CD4-positive, CD25-positive, alpha-beta regulatory T cell (primary cell): ENCODE results near the gene CGREF1. TPM values are rescaled to one million over a fixed set of nuclear protein-coding genes. Genes with fewer than 3 reads are reported as not detected.

Experiments used
- ATAC-seq, 2 donors: fragments of 150-1000 bp; cut with Tn5 transposase; one replicate each; pipeline ENCODE4 v1.10.0; 2021; ENCODE audit warnings: low read depth in 2 of 2, moderate number of reproducible peaks in 2 of 2, moderate library complexity in 1 of 2
- DNase-seq, 3 donors: peaks; one replicate each; pipeline versions ENCODE4 v3.0.0 to v3.0.0-alpha.2; 2012 to 2022; ENCODE audit warnings: mixed read lengths in 1 of 3
- H3K27ac ChIP-seq: one replicate; pipeline ENCODE4 v1.7.0; 2013; ENCODE audit warnings: mild to moderate bottlenecking, low read length; ENCODE audit not compliant: insufficient read depth, poor library complexity, severe bottlenecking
- H3K27me3 ChIP-seq: one replicate; pipeline ENCODE4 v1.7.0; 2013; ENCODE audit warnings: low read length; ENCODE audit not compliant: control insufficient read depth, insufficient read depth
- H3K36me3 ChIP-seq: one replicate; pipeline ENCODE4 v1.7.0; 2013; ENCODE audit warnings: mild to moderate bottlenecking, low read length, moderate library complexity; ENCODE audit not compliant: control insufficient read depth, insufficient read depth
- H3K4me1 ChIP-seq: 2 replicates; pipeline ENCODE4 v1.7.0; 2013; ENCODE audit warnings: mild to moderate bottlenecking, low read length; ENCODE audit not compliant: insufficient read depth, control insufficient read depth, poor library complexity, severe bottlenecking
- H3K4me3 ChIP-seq: one replicate; pipeline ENCODE4 v1.7.0; 2013; ENCODE audit warnings: low read depth, mild to moderate bottlenecking, low read length, moderate library complexity
- H3K9me3 ChIP-seq, 2 experiments: 1 replicate in 1 of 2; 2 replicates in 1 of 2; pipeline ENCODE4 v1.7.0; 2013; ENCODE audit warnings: low read length in 2 of 2, mild to moderate bottlenecking in 1 of 2, moderate library complexity in 1 of 2; ENCODE audit not compliant: control insufficient read depth in 2 of 2
- H3K27ac Mint-ChIP-seq, 3 donors: one replicate each; pipeline ENCODE4 v1.8.0; 2020 to 2022; ENCODE audit warnings: mild to moderate bottlenecking in 3 of 3, mixed read lengths in 3 of 3, moderate library complexity in 2 of 3
- H3K27me3 Mint-ChIP-seq: one replicate; pipeline ENCODE4 v1.8.0; 2022; ENCODE audit warnings: mild to moderate bottlenecking, mixed read lengths
- H3K36me3 Mint-ChIP-seq: one replicate; pipeline ENCODE4 v1.8.0; 2020; ENCODE audit warnings: mixed read lengths
- H3K4me1 Mint-ChIP-seq, 4 donors: one replicate each; pipeline ENCODE4 v1.8.0; 2020 to 2022; ENCODE audit warnings: mixed read lengths in 4 of 4, mild to moderate bottlenecking in 1 of 4
- H3K4me3 Mint-ChIP-seq, 4 donors: one replicate each; pipeline ENCODE4 v1.8.0; 2020 to 2022; ENCODE audit warnings: mild to moderate bottlenecking in 4 of 4, mixed read lengths in 4 of 4, moderate library complexity in 3 of 4
- H3K9me3 Mint-ChIP-seq, 7 donors: one replicate each; pipeline ENCODE4 v1.8.0; 2020 to 2022; ENCODE audit warnings: mixed read lengths in 7 of 7, mild to moderate bottlenecking in 3 of 7, moderate library complexity in 2 of 7
- polyA plus RNA-seq, 4 donors: library from polyadenylated mRNA; unstranded; fragments of 300-500 nt; fragmentation: Illumina TruSeq; gene quantifications; one replicate each; pipeline ENCODE4 v1.2.3, GENCODE V29; 2021
- total RNA-seq: library from RNA; stranded (reverse); gene quantifications from one replicate; pipeline ENCODE4 v1.2.3, GENCODE V29; 2022

The CGREF1 gene
- total and polyA plus RNA-seq, 5 donors from 2014 or later, result 0.20 TPM; not detected in 4

- H3K4me3 ChIP-seq, result peak overlapping the region; percentile 61
- H3K36me3 Mint-ChIP-seq, result peaks cover 11% of the 10 kb centered on the region
- peak overlapping the region; percentile 88 to 99 (median 96) for H3K4me3 Mint-ChIP-seq
- H3K9me3 Mint-ChIP-seq, result peaks cover 0 to 9% (median 3%) of the 10 kb centered on the region in 7 donors
- H3K4me1 ChIP-seq, result peaks cover 14% of the 10 kb centered on the region
- H3K27me3 ChIP-seq, result no peaks in the 10 kb centered on the region
- ATAC-seq (no peak), DNase-seq (peak in 1 of 3 donors; percentile 57)
- H3K4me1 Mint-ChIP-seq, result peaks cover 11 to 25% (median 18%) of the 10 kb centered on the region in 4 donors
- peak overlapping the region; percentile 87 for H3K27ac ChIP-seq
- peaks cover 22% of the 10 kb centered on the region for H3K27me3 Mint-ChIP-seq
- peaks cover 21% of the 10 kb centered on the region for H3K36me3 ChIP-seq
- H3K27ac Mint-ChIP-seq, result peak overlapping the region; percentile 82 to 100 (median 83)
- H3K9me3 ChIP-seq, result no peaks in the 10 kb centered on the region
Measured at GRCh38 chr2:27051902-27052645, 66.9 kb downstream of the CGREF1 start.

- peaks cover 0 to 9% (median 3%) of the 10 kb centered on the region in 7 donors for H3K9me3 Mint-ChIP-seq
- DNase-seq (peak; percentile 94 to 97 (median 96)), ATAC-seq (peak; percentile 81 to 85)
- Histone ChIP-seq H3K36me3 (peaks cover 16% of the 10 kb centered on the region), H3K27ac (peak within 1 kb of the TSS; percentile 87), H3K4me3 (peak within 1 kb of the TSS; percentile 96), H3K9me3 (no peaks in the 10 kb centered on the region), H3K4me1 (peaks cover 14% of the 10 kb centered on the region), H3K27me3 (no peaks in the 10 kb centered on the region)
- peaks cover 11% of the 10 kb centered on the region for H3K36me3 Mint-ChIP-seq
- H3K4me3 Mint-ChIP-seq, result peak within 1 kb of the TSS; percentile 98 to 99 (median 99)
- H3K27me3 Mint-ChIP-seq, result peaks cover 22% of the 10 kb centered on the region
- peak within 1 kb of the TSS; percentile 99 to 100 (median 100) for H3K27ac Mint-ChIP-seq
- peaks cover 11 to 25% (median 16%) of the 10 kb centered on the region in 4 donors for H3K4me1 Mint-ChIP-seq
Measured at GRCh38 chr2:27050996-27051901, 67.7 kb downstream of the CGREF1 start, which contains the start of gene AGBL5. AGBL5 (plus strand) TSS chr2:27051668; CDS start chr2:27052959, 1,291 bp downstream.

Other genes starting within 250 kb of the CGREF1 start
- 1.7 TPM for gene MAPRE3, start 148.5 kb downstream of the CGREF1 start, total RNA-seq
- gene MAPRE3, start 148.5 kb downstream of the CGREF1 start, polyA plus RNA-seq, result under 1 TPM; 0.38 to 0.92 (median 0.63) TPM
- gene TMEM214, start 86.2 kb downstream of the CGREF1 start, total RNA-seq, result 43.3 TPM
- gene TMEM214, start 86.2 kb downstream of the CGREF1 start, polyA plus RNA-seq, result 10 to 100 TPM; 17.6 to 21.9 (median 20.3) TPM
- 9.5 TPM for gene AGBL5, start 67.5 kb downstream of the CGREF1 start, total RNA-seq
- 10 to 100 TPM in 1 of 4 donors, 1 to 10 TPM in 3; 8.9 to 11.3 (median 9.2) TPM for gene AGBL5, start 67.5 kb downstream of the CGREF1 start, polyA plus RNA-seq
- 279 TPM for gene OST4, start 47.5 kb downstream of the CGREF1 start, total RNA-seq
- 1,000 to 10,000 TPM in 1 of 4 donors, 100 to 1,000 TPM in 3; 827 to 1,033 (median 916) TPM for gene OST4, start 47.5 kb downstream of the CGREF1 start, polyA plus RNA-seq
- gene EMILIN1, start 40.5 kb downstream of the CGREF1 start, total RNA-seq, result 0.22 TPM
- 1 to 10 TPM in 2 of 4 donors, under 1 TPM in 2; 0.33 to 1.5 (median 0.94) TPM for gene EMILIN1, start 40.5 kb downstream of the CGREF1 start, polyA plus RNA-seq
- 5.3 TPM for gene KHK, start 32.4 kb downstream of the CGREF1 start, total RNA-seq
- gene KHK, start 32.4 kb downstream of the CGREF1 start, polyA plus RNA-seq, result 1 to 10 TPM; 3.4 to 6.6 (median 6.0) TPM
- gene ABHD1, start 4.7 kb upstream of the CGREF1 start, total RNA-seq, result 0.89 TPM
- gene ABHD1, start 4.7 kb upstream of the CGREF1 start, polyA plus RNA-seq, result 1 to 10 TPM in 2 of 4 donors, under 1 TPM in 2; 0.21 to 1.7 (median 0.98) TPM
- gene PREB, start 15.5 kb upstream of the CGREF1 start, total RNA-seq, result 22.3 TPM
- 10 to 100 TPM; 60.3 to 90.7 (median 71.1) TPM for gene PREB, start 15.5 kb upstream of the CGREF1 start, polyA plus RNA-seq
- not detected for gene PRR30, start 20.3 kb upstream of the CGREF1 start, total RNA-seq
- gene PRR30, start 20.3 kb upstream of the CGREF1 start, polyA plus RNA-seq, result not detected
- not detected for gene TCF23, start 29.9 kb upstream of the CGREF1 start, total RNA-seq
- gene TCF23, start 29.9 kb upstream of the CGREF1 start, polyA plus RNA-seq, result not detected
- 77.3 TPM for gene ATRAID, start 92.9 kb upstream of the CGREF1 start, total RNA-seq
- gene ATRAID, start 92.9 kb upstream of the CGREF1 start, polyA plus RNA-seq, result 100 to 1,000 TPM; 338 to 375 (median 359) TPM
- gene SLC5A6, start 93.1 kb upstream of the CGREF1 start, total RNA-seq, result 154 TPM
- gene SLC5A6, start 93.1 kb upstream of the CGREF1 start, polyA plus RNA-seq, result 10 to 100 TPM; 15.5 to 18.5 (median 17.0) TPM
- gene CAD, start 98.2 kb upstream of the CGREF1 start, total RNA-seq, result 27.4 TPM
- gene CAD, start 98.2 kb upstream of the CGREF1 start, polyA plus RNA-seq, result 10 to 100 TPM; 12.2 to 18.4 (median 13.8) TPM
- 0.10 TPM for gene SLC30A3, start 143.9 kb upstream of the CGREF1 start, total RNA-seq
- gene SLC30A3, start 143.9 kb upstream of the CGREF1 start, polyA plus RNA-seq, result under 1 TPM in 1 of 4 donors, not detected in 3; 0.05 TPM
- not detected for gene DNAJC5G, start 156.3 kb upstream of the CGREF1 start, total RNA-seq
- gene DNAJC5G, start 156.3 kb upstream of the CGREF1 start, polyA plus RNA-seq, result not detected
- gene TRIM54, start 163.3 kb upstream of the CGREF1 start, total RNA-seq, result not detected
- under 1 TPM in 1 of 4 donors, not detected in 3; 0.10 TPM for gene TRIM54, start 163.3 kb upstream of the CGREF1 start, polyA plus RNA-seq
- 2.2 TPM for gene UCN, start 189.3 kb upstream of the CGREF1 start, total RNA-seq
- under 1 TPM in 3 of 4 donors, not detected in 1; 0.24 to 0.79 (median 0.32) TPM for gene UCN, start 189.3 kb upstream of the CGREF1 start, polyA plus RNA-seq
- gene MPV17, start 204.0 kb upstream of the CGREF1 start, total RNA-seq, result 56.7 TPM
- gene MPV17, start 204.0 kb upstream of the CGREF1 start, polyA plus RNA-seq, result 100 to 1,000 TPM; 124 to 166 (median 133) TPM
- gene GTF3C2, start 237.6 kb upstream of the CGREF1 start, total RNA-seq, result 52.8 TPM
- gene GTF3C2, start 237.6 kb upstream of the CGREF1 start, polyA plus RNA-seq, result 10 to 100 TPM; 27.5 to 45.8 (median 35.3) TPM